SK-N-SH (cell line): ENCODE data around the gene PRKRIP1. TPM values are rescaled to one million over a fixed set of nuclear protein-coding genes. Genes with fewer than 3 reads are reported as not detected.
A peak's percentile ranks its signal among the peaks of the same experiment; 100 is the strongest.

Source experiments
- CTCF ChIA-PET: fragments of 300-600, 350-600 bp; formaldehyde crosslinking; extraction: SDS; loops from one replicate; lab custom pipeline; 2021; lab: Yijun Ruan, JAX
- POLR2A ChIA-PET: fragments of 350-600 bp; sonication (Branson Sonifier 250); formaldehyde crosslinking; extraction: SDS; loops from one replicate; lab custom pipeline; 2020; ENCODE audit warnings: antibody characterized with exemption, inconsistent platforms; lab: Yijun Ruan, JAX
- DNase-seq: peaks from one replicate; pipeline ENCODE4 v3.0.0; 2012
- H2AFZ ChIP-seq: fragments of 200-600 bp; sonication (generic); 2 replicates; pipeline ENCODE4 v1.8.1; 2016; ENCODE audit warnings: antibody characterized with exemption, mild to moderate bottlenecking, low read depth
- H3F3A ChIP-seq: fragments of 200-600 bp; sonication (generic); replicated peaks from 2 replicates; pipeline ENCODE3; 2016; ENCODE audit warnings: antibody characterized with exemption, mild to moderate bottlenecking; ENCODE audit not compliant: insufficient read depth
- H3K27ac ChIP-seq, 2 experiments: fragments of 200-500 bp in 1 of 2; fragments of 200-600 bp in 1 of 2; sonication (Bioruptor generic) in 1 of 2; sonication (generic), shearing (Covaris generic) in 1 of 2; 2 replicates each; pipeline versions ENCODE4 v1.5.1 to v1.6.1; 2014 to 2016; ENCODE audit warnings: low read depth in 2 of 2, inconsistent platforms in 1 of 2, low read length in 1 of 2, mild to moderate bottlenecking in 1 of 2, mixed read lengths in 1 of 2
- H3K27me3 ChIP-seq: fragments of 200-600 bp; sonication (generic), shearing (Covaris generic); 2 replicates; pipeline ENCODE4 v1.6.1; 2016; ENCODE audit warnings: mixed run types; ENCODE audit not compliant: insufficient read depth
- H3K36me3 ChIP-seq, 2 experiments: fragments of 200-500 bp in 1 of 2; fragments of 200-600 bp in 1 of 2; sonication (Bioruptor generic) in 1 of 2; sonication (generic) in 1 of 2; replicated peaks in 1 of 2; 2 replicates each; pipeline versions ENCODE3 to v1.5.1; 2014 to 2016; ENCODE audit warnings: low read length in 1 of 2, mild to moderate bottlenecking in 1 of 2; ENCODE audit not compliant: insufficient read depth in 2 of 2, control insufficient read depth in 1 of 2
- H3K4me1 ChIP-seq, 2 experiments: fragments of 200-500 bp in 1 of 2; fragments of 200-600 bp in 1 of 2; sonication (Bioruptor generic) in 1 of 2; sonication (generic), shearing (Covaris generic) in 1 of 2; 2 replicates each; pipeline versions ENCODE4 v1.5.1 to v1.6.1; 2014 to 2016; ENCODE audit warnings: low read depth in 1 of 2, low read length in 1 of 2, mixed run types in 1 of 2; ENCODE audit not compliant: insufficient read depth in 2 of 2, control insufficient read depth in 1 of 2
- H3K4me2 ChIP-seq: fragments of 200-600 bp; sonication (generic), shearing (Covaris generic); 2 replicates; pipeline ENCODE4 v1.6.1; 2017; ENCODE audit warnings: mixed run types
- H3K4me3 ChIP-seq, 2 experiments: fragments of 200-500 bp in 1 of 2; fragments of 200-600 bp in 1 of 2; sonication (Bioruptor generic) in 1 of 2; sonication (generic), shearing (Covaris generic) in 1 of 2; 2 replicates each; pipeline versions ENCODE4 v1.5.1 to v1.8.1; 2014 to 2016; ENCODE audit warnings: low read depth in 2 of 2, inconsistent platforms in 1 of 2, low read length in 1 of 2, mild to moderate bottlenecking in 1 of 2, mixed read lengths in 1 of 2, moderate library complexity in 1 of 2
- H3K79me2 ChIP-seq: fragments of 200-600 bp; sonication (generic); 2 replicates; pipeline ENCODE4 v1.8.1; 2017; ENCODE audit warnings: mild to moderate bottlenecking; ENCODE audit not compliant: insufficient read depth
- H3K9ac ChIP-seq: fragments of 200-600 bp; sonication (generic); 2 replicates; pipeline ENCODE4 v1.6.1; 2017; ENCODE audit warnings: mixed run types
- H3K9me2 ChIP-seq: fragments of 200-600 bp; sonication (generic); 2 replicates; pipeline ENCODE4 v1.6.1; 2017; ENCODE audit warnings: mixed run types
- H3K9me3 ChIP-seq: fragments of 200-600 bp; sonication (generic); 2 replicates; pipeline ENCODE4 v1.6.1; 2017; ENCODE audit warnings: mixed run types, mild to moderate bottlenecking, moderate library complexity
- H4K20me1 ChIP-seq: fragments of 200-600 bp; sonication (generic); 2 replicates; pipeline ENCODE4 v1.6.1; 2017; ENCODE audit warnings: mild to moderate bottlenecking, mixed run types; ENCODE audit not compliant: insufficient read depth
- CTCF ChIP-seq: fragments of 200-600 bp; sonication (generic); IDR thresholded peaks from 2 replicates; pipeline ENCODE4 v1.6.1; 2017; ENCODE audit warnings: antibody characterized with exemption, mild to moderate bottlenecking, moderate library complexity
- EP300 ChIP-seq, 2 experiments: IDR thresholded peaks; 2 replicates each; pipeline versions ENCODE4 v1.4.0 to v1.6.1; 2012; ENCODE audit warnings: borderline replicate concordance in 1 of 2, low read depth in 1 of 2, low read length in 1 of 2
- GABPA ChIP-seq: IDR thresholded peaks from 2 replicates; pipeline ENCODE4 v1.4.0; 2012; ENCODE audit warnings: low read depth, mild to moderate bottlenecking
- JUND ChIP-seq: IDR thresholded peaks from 2 replicates; pipeline ENCODE4 v1.4.0; 2012
- MEF2A ChIP-seq: IDR thresholded peaks from 2 replicates; pipeline ENCODE4 v1.4.0; 2012; ENCODE audit warnings: low read depth, borderline replicate concordance
- NFIC ChIP-seq: IDR thresholded peaks from 2 replicates; pipeline ENCODE4 v1.4.0; 2012; ENCODE audit warnings: borderline replicate concordance
- PBX3 ChIP-seq: IDR thresholded peaks from 2 replicates; pipeline ENCODE4; 2012
- RAD21 ChIP-seq: IDR thresholded peaks from 2 replicates; pipeline ENCODE4 v1.6.1; 2012; ENCODE audit warnings: mild to moderate bottlenecking, low read length
- RCOR1 ChIP-seq: fragments of 150-350 bp; IDR thresholded peaks from 2 replicates; pipeline ENCODE4 v1.6.1; 2017; ENCODE audit warnings: antibody characterized with exemption, low read length
- RXRA ChIP-seq: IDR thresholded peaks from 2 replicates; pipeline ENCODE4 v1.4.0; 2012; ENCODE audit warnings: low read depth, mild to moderate bottlenecking, borderline replicate concordance
- SMC3 ChIP-seq: IDR thresholded peaks from 2 replicates; pipeline ENCODE4 v1.6.1; 2012; ENCODE audit warnings: low read depth, low read length, improper control_type of control experiment
- TAF1 ChIP-seq: IDR thresholded peaks from 2 replicates; pipeline ENCODE4 v1.6.1; 2012; ENCODE audit warnings: low read depth, mild to moderate bottlenecking, low read length, moderate library complexity, borderline replicate concordance
- TCF12 ChIP-seq: IDR thresholded peaks from 2 replicates; pipeline ENCODE4 v1.4.0; 2012
- WGBS: methylation state at CpG from one replicate; pipeline ENCODE4 v1.1.6; 2017; ENCODE audit warnings: low lambda C conversion rate; 5-methylcytosine and 5-hydroxymethylcytosine counted together
- polyA plus RNA-seq, 3 experiments: library from polyadenylated mRNA; depleted of rRNA; stranded (reverse); fragments of >200 nt; gene quantifications; 2 replicates each; pipeline ENCODE4 v1.2.3, GENCODE V29; 2012

The PRKRIP1 gene
- polyA plus RNA-seq, 1 of the 3 experiments (the other 2 are of a cell fraction): 41.2 TPM

- peaks cover 0 to 6% of the 10 kb centered on the region in 2 experiments; a peak in 2 of 4 replicates for H3K4me1 ChIP-seq
- ChIA-PET POLR2A (no interaction called here), CTCF (interaction anchor here (0.5 to 18.3 kb wide), 5 partner anchors 13 to 121 kb away, joined by 3 to 421 read pairs (median 47); partner anchors contain the start of gene SH2B2)
- H3K79me2 ChIP-seq: peaks cover 11% of the 10 kb centered on the region
- WGBS: 100% methylated on average over 1 of the region's 1 CpG
- peaks cover 40% of the 10 kb centered on the region for H3F3A ChIP-seq
- H3K4me3 ChIP-seq: no peak overlapping the region
- peaks cover 6 to 23% of the 10 kb centered on the region in 2 experiments for H3K36me3 ChIP-seq
- H3K9me3 ChIP-seq: no peaks in the 10 kb centered on the region
- DNase-seq: no peak
- no peak overlapping the region for H3K9ac ChIP-seq
- H4K20me1 ChIP-seq: no peaks in the 10 kb centered on the region
- no peaks in the 10 kb centered on the region for H3K27me3 ChIP-seq
- TF ChIP-seq RXRA (no peak), GABPA (no peak), MEF2A (no peak), NFIC (no peak), RCOR1 (no peak), TCF12 (no peak), TAF1 (no peak), JUND (no peak), CTCF (no peak), PBX3 (no peak)
- no peak overlapping the region for H3K4me2 ChIP-seq
- H2AFZ ChIP-seq: no peak overlapping the region
- H3K27ac ChIP-seq: no peak overlapping the region
- H3K9me2 ChIP-seq: no peaks in the 10 kb centered on the region
Measured at GRCh38 chr7:102392330-102392729, 3.8 kb upstream of the PRKRIP1 start.

GRCh38 chr7:102393467-102393866 lies 2.7 kb upstream of the PRKRIP1 start:
- no peaks in the 10 kb centered on the region for H3K9me2 ChIP-seq
- H3K9ac ChIP-seq: no peak overlapping the region
- H3K79me2 ChIP-seq: peaks cover 22% of the 10 kb centered on the region
- no peak overlapping the region for H3K27ac ChIP-seq
- H3K27me3 ChIP-seq: no peaks in the 10 kb centered on the region
- CTCF ChIA-PET: interaction anchor here (0.9 to 18.3 kb wide), 6 partner anchors 12 to 791 kb away, joined by 3 to 421 read pairs (median 26); partner anchors contain the start of gene SH2B2
- no peak overlapping the region for H2AFZ ChIP-seq
- peaks cover 6 to 28% of the 10 kb centered on the region in 2 experiments for H3K36me3 ChIP-seq
- no peak overlapping the region for H3K4me3 ChIP-seq
- H3K4me2 ChIP-seq: no peak overlapping the region
- WGBS: 75% methylated on average over 9 of the region's 9 CpGs
- H3K9me3 ChIP-seq: no peaks in the 10 kb centered on the region
- no peak for TF ChIP-seq EP300 (IDR thresholded peaks at IDR 0.05; ENCODE audit: borderline replicate concordance in 1 of 2, low read depth in 1 of 2, low read length in 1 of 2)
- peak; percentile 31; the same call in 1 of the 2 replicates for TF ChIP-seq PBX3
- TF ChIP-seq GABPA: no peak
- no peak for TF ChIP-seq RAD21
- TF ChIP-seq SMC3: no peak
- TF ChIP-seq, all 33 proteins: peak for 1
- DNase-seq: no peak
- Histone ChIP-seq H4K20me1 (no peaks in the 10 kb centered on the region), H3K4me1 (peaks cover 0 to 7% of the 10 kb centered on the region in 2 experiments; a peak in 2 of 4 replicates), H3F3A (peaks cover 37% of the 10 kb centered on the region)
- POLR2A ChIA-PET: interaction anchor here (0.6 kb wide), 2 partner anchors 9 to 111 kb away, joined by 3 to 4 read pairs; no protein-coding TSS in a partner anchor
